HFF-Myc (cell line): ENCODE data around the gene ATP4B.

ENCODE experiments used
- DNase-seq: peaks from one replicate; pipeline ENCODE4 v3.0.0-alpha.2; 2011; ENCODE audit warnings: low read depth; ENCODE audit errors: extremely low read depth
- H3K4me3 ChIP-seq: replicated peaks from 2 replicates; pipeline ENCODE4 v1.5.1; 2011; ENCODE audit warnings: low read depth, mild to moderate bottlenecking, control low read depth, low read length
- CTCF ChIP-seq: IDR thresholded peaks from 2 replicates; pipeline ENCODE4 v1.5.1; 2012; ENCODE audit warnings: mild to moderate bottlenecking, low read depth, low read length, control low read depth; ENCODE audit errors: missing control alignments

The ATP4B gene

GRCh38 chr13:113639616-113640262 lies 18.3 kb downstream of the ATP4B start:
- no peak for DNase-seq
- no peak for TF ChIP-seq CTCF
- H3K4me3 ChIP-seq, result no peak overlapping the region

- no peak for TF ChIP-seq CTCF
- DNase-seq, result no peak
- no peak overlapping the region for H3K4me3 ChIP-seq
Observed at GRCh38 chr13:113638806-113639205, 19.2 kb downstream of the ATP4B start.

- TF ChIP-seq CTCF, result no peak
- H3K4me3 ChIP-seq, result no peak overlapping the region
- DNase-seq, result no peak
Observed at GRCh38 chr13:113638173-113638746, 19.7 kb downstream of the ATP4B start.

GRCh38 chr13:113637262-113638160 lies 20.5 kb downstream of the ATP4B start:
- no peak overlapping the region for H3K4me3 ChIP-seq
- no peak for TF ChIP-seq CTCF
- DNase-seq, result no peak

- no peak for DNase-seq
- H3K4me3 ChIP-seq, result no peak overlapping the region
- no peak for TF ChIP-seq CTCF
Observed at GRCh38 chr13:113636266-113636963, 21.6 kb downstream of the ATP4B start.

- no peak for DNase-seq
- no peak for TF ChIP-seq CTCF
- no peak overlapping the region for H3K4me3 ChIP-seq
Observed at GRCh38 chr13:113635709-113636108, 22.3 kb downstream of the ATP4B start.
